GM18502 (cell line): Measurements from ENCODE around the gene SNRK.

ENCODE experiments used
- ATAC-seq: cut with Tn5 transposase; IDR thresholded peaks from one replicate; pipeline ENCODE4 v1.9.1; 2021; ENCODE audit warnings: mild to moderate bottlenecking; ENCODE audit not compliant: unreplicated experiment, poor library complexity

The SNRK gene

DNA sequence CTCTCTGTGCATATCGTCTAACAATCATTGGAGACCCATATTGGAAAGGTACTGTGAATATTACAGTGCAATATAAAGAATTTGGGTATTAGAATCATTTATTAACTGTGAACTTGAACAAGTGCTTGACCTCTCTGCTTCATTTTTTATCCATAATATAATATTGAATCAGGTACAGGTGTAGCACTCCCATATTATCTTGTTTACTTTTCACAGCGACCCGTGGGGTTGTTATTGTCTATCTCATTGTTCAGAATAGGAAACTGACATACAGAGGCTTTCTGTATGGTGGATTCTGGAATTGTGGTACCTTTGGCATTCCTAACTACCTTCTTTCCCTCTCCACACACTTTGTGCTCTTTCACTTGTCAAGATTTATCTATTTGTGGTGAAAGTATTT lies 17.8 kb downstream of the SNRK start:
- no peak for ATAC-seq

DNA sequence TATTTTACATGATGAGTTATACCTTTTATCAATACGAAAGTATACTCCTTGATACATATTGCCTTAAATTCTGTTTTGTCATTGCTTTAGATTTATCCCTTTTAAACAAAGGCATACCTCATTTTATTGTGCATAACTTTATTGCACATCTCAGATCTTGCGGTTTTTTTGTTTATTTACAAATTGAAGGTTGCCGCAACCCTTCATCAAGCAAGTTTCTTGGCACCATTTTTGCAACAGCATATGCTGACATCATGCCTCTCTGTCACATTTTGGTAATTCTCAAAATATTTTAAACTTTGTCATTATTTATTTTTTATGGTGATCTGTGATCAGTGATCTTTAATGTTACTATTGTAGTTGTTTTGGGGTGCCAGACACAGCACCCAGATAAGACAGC lies 20.9 kb downstream of the SNRK start:
- no peak for ATAC-seq

DNA sequence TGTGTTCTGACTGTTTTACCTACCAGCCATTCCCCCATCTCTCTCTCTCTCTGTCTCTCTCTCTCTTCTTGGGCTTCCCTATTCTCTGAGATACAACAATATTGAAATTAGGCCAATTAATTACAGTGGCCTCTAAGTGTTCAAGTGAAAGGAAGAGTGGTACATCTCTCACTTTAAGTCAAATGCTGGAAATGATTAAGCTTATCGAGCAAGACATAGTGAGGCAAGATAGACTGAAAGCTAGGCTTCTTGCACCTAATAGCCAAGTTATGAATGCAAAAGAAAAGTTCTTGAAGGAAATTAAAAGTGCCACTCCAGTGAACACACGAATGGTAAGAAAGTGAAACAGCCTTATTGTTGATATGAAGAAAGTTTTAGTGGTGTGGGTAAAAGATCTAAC lies 21.3 kb downstream of the SNRK start:
- ATAC-seq = no peak

DNA sequence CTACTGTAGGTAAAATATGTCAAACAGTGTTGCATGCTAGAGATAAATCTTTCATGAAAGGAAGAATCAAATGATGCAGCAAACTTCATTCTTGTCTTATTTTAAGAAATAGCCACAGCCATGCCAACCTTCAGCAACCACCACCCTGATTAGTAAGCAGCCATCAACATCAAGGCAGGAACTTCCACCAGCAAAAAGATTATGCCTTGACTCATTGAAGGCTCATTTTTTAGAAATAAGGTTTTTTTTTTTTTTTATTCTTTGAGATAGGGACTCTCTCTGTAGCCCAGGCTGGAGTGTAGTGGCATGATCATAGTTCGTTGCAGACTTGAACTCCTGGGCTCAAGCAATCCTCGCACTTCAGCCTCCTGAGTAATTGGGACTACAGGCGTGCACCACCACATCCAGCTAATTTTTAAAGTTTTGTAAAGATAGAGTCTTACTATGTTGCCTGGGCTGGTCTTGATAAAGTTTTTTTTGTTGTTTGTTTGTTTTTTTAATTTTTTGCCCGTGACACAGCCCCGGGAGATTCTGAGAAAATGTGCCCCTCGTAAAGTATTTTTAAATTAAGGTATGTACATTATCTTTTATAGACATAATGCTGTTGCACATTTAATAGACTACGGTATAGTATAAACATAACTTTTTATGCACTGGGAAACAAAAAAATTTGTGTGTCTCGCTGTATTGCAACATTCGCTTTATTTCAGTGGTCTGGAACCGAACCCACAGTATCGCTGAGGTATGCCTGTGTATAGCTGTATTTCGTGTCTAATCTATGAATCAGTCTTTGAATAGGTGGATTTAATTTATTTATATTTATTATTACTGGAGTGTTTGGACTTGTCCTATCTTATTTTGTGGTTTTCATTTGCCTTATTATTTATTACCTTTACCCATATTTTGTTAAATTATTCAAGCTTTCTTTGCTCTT lies 23.3 kb downstream of the SNRK start:
- no peak for ATAC-seq

DNA sequence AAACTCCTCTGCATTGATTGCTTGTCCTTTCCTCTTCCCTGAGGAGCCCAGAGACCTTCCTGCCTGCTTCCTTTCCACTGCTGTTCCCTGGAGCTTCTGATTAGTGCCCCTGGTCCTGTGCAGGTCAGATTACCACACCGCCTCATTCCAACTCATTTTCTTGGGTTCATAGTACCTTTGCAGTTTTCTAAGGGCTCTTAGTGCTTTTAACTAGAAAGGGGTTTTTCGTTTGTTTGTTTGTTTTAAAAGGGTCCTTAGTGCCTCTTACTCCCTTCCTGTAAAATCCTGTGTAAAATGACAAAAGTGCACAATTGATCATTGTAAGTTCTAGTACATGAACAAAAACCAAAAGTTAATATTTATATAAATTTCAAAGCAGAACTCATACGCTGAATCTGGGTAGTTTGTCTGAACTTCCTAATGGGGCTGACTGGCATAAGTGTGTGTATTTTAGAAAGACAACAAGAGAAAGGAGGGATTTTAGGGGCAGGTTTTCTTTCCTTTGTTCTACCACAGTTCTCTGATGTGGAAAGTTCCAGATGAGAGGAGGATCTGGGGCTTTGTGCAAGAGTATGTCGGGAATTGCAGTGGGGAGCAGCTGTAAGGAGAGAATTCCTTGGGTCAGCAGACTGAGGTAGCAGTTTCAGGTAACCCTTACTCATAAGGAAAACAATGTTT lies 30.6 kb downstream of the SNRK start:
- no peak for ATAC-seq

DNA sequence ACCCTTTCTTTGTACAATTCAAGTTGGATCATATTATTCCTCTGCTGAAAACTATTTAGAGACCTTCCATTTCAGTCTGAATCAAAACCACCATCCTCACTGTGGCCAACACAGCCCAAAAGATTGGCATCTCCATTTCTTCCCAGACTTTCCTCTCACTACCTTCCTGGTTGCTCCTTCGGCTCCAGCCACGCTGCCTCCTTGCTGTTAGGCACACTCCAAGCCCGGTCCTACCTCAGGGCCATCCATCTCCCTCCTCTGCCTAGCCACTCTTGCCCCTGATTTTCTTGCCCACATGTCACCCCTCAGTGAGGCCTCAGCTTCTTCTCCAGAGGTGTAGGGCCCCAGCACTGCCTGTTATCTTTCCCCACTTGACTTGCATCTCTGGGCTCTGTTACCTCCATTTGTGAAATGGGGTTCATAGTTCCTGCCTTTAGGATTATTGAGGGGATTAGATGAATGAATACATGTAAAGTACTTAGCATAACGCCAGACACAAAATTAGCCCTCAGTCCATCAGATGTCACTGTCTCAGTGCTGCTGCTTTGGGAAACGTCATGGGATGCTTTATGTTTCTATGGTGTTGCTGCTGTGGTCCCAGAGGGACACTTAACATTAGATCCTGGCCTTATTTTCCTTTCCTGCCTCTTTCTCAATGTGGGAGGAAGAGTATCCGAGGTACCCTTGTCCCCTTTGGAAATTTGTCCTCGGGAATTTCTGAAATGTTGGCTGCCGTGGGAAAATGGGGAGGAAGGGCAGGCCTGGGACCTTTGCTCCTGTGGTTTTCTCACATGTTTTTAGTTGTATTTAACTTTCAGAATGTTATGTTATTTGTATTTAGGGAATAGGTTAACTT lies 31.3 kb downstream of the SNRK start:
- no peak for ATAC-seq

DNA sequence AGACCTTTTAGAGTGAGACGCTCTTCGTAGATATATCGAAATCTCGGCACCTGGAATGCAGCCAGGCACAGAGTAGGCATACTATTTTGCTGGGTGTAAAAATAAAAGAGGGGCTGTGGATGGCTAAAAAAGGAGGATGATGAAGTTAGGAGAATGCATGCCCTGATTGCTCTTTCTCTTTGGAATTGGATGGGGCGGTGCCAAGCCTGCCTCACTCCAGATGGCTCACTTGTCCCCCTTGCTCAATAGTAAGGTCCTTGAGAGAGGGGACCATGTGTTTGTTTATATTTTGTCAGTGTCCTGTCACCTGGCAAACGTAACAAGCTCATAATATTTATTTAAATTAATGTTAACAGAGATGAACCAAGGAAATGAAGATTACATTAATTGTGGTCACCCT lies 33.0 kb downstream of the SNRK start:
- no peak for ATAC-seq

DNA sequence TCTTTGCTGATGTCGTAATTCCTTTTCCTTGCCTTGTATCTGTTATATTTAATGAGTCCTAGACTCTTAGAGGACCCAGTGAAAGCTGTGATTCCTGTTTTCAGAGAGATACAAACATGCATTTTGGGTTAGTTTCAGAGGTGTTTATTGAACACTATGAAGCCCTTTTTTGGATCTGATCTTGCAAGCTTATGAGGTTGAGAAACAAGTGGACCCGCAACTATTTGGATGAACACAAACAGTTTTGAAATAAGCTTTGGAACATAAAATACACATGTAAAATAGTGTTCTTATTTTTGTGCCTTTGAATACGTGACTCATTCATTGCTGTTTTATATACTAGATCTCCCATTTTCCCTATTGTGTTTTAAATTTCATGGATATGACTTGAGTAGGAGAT lies 33.5 kb downstream of the SNRK start:
- no peak for ATAC-seq

DNA sequence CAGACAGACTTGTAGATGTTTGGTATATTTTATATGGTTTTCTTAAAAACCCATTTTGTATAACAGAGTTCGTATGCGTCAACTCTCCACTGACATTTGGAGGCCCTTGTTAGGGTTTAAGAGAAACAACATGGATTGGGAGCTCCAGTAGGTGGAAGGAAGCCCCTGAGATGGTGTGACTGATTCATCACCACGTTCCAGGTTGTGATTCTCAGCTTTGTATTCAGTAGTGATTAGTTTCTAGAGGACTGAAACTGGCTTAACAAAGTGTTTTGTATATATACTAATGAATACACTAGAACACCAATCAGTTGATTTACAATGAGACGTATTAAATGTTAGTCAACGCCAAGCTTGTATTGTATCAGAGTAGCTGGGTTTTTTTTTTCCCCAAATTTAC lies 33.9 kb downstream of the SNRK start:
- no peak for ATAC-seq

DNA sequence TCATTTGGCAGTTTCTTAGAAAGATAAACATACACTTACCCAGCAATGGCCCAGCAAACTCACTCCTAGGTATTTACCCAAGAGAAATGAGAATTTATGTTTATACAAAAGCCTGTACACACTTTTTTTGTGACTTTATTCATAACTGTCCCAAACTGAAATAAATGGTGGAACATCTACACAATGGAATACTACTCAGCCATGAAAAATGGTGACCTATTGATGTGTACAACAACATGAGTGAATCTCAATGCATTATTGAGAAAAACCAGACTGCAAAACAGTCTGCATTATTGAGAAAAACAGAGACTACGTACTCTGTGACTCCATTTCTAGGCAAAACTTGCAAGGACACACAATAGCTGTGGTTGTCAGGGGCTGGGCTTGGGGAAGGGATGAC lies 37.2 kb downstream of the SNRK start:
- no peak for ATAC-seq

DNA sequence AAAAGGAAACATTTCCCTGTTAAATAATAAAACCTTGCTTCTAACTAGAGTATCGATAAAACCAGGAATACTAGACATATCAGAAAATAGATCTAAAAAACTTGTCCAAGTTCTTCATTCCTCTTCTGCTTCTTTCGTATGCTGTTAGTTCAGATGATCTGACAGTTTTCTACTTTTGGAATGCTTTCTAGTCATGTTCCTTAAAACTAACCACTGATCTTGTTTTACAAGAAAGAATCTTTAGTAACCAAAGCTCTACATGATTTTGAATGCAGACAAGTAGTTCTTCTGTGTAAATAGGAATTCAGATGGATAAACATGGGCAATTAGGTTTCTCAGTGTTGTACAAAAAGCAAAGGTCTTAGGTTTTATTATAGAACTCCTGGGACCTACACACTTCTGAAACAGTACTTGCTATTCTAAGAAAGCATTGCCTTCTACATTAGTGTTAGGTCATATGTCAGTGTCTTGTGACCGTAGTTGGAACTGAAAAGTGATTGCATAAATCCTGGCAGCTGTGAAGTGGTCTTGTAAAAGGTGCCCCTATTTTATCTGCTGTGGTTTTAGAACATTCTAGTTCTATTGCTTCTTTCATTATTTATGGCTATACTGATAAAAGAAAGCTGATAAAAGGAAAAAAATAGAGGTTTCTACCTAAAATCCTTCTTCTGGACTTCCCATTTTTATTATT lies 40.7 kb downstream of the SNRK start:
- no peak for ATAC-seq

DNA sequence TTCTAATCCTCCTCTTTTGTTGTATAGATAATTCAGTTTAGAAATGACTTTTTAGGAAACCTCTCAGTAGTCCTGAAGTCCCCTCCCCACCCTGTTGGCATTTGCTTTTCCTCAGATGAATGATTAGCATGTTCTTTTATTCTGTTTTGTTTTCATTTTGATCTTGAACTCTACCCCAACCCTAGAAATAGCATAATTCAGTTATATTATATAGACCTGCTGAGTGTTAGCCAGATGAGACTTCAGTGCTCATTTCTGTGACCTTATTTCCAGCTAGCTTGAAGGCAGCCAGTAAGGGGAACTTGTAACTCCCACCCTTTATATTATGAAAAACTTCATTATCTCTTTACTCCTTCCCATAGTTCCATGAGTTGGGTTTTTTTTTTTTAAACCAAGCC lies 41.2 kb downstream of the SNRK start:
- no peak for ATAC-seq

DNA sequence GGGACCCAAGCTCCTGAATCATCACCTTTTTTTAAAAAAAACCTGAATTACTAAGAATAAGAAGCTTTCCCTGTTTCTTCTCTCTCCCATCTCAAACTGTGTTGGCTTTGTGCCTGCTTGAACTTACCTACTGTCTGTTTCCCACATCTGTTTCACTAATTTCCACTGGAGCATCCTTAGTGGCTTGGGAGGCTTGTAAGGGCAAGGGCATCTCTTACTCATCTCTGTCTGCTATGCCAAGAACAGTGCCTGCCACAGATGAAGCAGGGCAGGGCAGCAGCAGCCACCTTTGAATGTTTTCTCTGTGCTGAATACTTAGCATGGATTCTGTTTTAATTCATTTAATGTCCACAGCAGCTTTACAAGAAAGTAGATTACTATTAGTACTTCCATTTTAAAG lies 42.3 kb downstream of the SNRK start:
- ATAC-seq = no peak

DNA sequence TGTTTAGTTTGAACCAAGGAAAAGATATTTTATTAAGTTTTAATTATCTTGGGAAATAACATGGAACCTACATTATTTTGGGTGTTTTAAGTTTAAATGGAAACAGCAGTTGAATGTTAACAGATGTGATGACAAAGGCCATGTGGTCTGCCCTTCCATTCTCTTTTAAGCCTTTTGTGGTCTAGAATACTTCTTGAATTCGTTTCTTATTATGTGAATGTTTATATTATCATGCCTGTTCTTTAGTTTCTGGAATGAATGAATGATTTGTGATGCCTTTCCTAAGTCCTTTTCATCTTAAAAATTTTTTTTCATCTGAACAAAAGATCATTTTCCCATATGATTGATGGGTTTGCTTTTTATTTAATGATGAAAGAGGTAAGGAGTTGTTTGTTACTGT lies 44.6 kb downstream of the SNRK start:
- ATAC-seq = no peak

DNA sequence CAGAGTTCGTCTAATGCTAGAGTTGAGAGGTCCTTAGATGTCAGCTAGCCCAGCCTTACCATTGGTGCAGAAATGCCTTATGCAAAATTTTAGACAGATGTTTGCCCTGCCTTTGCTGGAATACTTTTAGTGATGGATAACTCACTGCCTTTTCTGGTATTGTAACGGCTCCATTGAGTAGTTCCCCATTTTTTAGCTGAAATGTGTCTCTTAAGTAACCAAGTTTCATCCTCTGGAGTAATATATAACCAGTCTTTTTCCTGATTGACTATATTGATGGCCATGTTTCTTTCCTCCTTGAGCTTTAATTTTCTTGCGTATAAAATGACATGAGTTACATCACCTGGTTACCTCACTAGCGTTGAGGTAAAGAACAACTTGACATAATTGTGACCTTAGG lies 45.0 kb downstream of the SNRK start:
- ATAC-seq = no peak

DNA sequence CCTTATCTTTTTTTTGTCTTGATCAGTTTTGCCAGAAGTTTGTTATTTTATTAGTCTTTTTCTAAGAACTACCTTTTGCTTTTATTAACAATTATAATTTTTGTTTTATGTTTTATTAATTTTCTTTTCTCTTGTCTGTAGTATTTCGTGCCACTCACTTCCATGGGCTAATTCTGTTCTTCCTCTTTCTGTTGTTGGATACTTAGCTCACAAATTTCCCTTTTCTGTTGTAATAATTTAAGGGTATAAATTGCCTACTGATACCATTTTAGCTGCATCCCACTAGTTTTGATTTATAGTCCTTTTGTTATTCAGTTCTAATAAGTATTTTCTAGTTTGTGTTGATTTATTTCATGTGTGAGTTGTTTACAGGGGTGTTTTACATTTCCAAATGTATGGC lies 48.6 kb downstream of the SNRK start:
- no peak for ATAC-seq

DNA sequence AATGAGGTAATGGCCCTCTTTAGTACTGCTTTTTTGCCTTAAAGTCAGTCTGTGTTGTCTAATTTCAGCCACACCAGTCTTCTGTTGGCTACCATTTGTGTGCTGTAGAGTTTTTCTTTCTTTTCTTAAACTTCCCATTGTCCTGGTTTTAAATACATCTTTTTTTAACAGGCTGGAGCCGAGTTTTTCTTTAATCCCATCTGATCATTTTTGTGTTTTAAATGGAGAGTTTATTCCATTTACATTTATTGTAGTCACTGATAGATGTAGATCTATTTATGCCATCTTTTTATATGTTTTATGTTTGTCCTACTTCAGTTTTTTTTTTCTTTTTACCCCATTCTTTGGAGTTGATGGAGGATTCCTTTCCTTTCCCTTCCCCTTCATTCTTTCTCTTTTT lies 49.5 kb downstream of the SNRK start:
- no peak for ATAC-seq

DNA sequence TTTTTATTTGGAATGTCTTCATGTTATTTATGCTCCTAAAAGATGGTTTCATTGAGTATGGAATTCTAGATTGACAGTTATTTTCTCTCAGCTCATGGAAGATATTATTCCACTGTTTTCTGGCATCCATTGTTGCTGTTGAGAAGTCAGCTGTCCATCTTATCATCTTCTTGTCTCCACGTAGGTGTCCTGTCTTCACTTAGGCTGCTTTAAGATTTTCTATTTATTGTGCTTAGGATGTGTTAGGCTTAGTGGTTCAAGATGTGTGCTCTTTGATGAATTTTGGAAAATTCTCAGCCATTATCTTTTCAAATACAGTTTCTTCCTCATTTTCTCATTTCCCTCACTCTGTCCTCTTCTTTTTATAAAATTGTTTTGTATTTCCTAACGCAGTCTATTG lies 52.0 kb downstream of the SNRK start:
- no peak for ATAC-seq

DNA sequence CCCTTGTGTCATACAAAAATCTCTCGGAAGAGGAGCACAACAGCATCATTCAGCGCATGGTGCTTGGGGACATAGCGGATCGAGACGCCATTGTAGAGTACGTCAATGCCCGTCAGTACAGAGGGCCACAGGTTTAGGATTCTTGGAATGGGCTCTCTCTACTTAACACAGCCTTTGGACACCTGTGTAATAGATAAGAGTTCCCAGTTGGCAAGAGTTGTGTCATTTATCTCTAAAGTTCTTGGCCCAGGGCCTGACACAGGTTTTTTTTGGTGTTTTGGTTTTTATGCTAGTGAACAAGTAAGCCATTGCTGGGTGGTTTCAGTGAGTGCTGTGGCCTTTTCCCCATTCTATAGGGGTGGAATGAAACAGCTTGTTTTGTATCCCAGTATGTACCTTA lies 54.1 kb downstream of the SNRK start:
- no peak for ATAC-seq

DNA sequence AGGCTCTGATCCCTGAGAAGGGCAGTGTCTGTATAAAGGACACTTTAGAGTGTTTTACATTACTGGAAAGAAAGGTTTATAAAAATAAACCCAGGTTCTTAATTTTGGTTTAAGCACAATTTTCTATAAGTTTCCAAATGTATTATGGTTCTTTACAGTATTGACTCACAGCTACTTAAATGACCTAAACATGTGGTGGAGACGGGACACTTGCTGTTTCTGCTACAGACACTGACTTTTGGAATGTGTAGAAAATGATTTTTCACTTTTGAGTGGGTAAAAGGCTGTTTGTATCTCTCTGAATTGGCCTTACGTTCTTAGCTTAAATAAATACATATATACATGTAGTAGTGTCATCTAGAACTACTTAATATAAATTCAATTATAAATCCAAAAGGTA lies 55.4 kb downstream of the SNRK start:
- no peak for ATAC-seq
